HEK293 (cell line): Measurements from ENCODE around the gene LDLRAD4.

ENCODE experiments used
- ATF2 ChIP-seq: fragments of 450-650 bp; formaldehyde crosslinking; IDR thresholded peaks from 2 replicates; pipeline ENCODE4 v1.5.1; 2016; ENCODE audit warnings: missing biosample characterization, missing genetic modification characterization, low read depth
- CTCF ChIP-seq: fragments of 450-650 bp; formaldehyde crosslinking; IDR thresholded peaks from 2 replicates; pipeline ENCODE4 v1.5.1; 2016; ENCODE audit warnings: missing biosample characterization, missing genetic modification characterization
- INSM2 ChIP-seq: fragments of 450-650 bp; formaldehyde crosslinking; IDR thresholded peaks from 2 replicates; pipeline ENCODE4 v1.5.1; 2016; ENCODE audit warnings: missing biosample characterization, missing genetic modification characterization
- REST ChIP-seq: fragments of 450-650 bp; formaldehyde crosslinking; IDR thresholded peaks from 2 replicates; pipeline ENCODE4 v1.5.1; 2016; ENCODE audit warnings: missing biosample characterization, missing genetic modification characterization
- TCF7L2 ChIP-seq: IDR thresholded peaks from 2 replicates; pipeline ENCODE4 v1.6.1; 2011; ENCODE audit warnings: low read depth, mild to moderate bottlenecking, inconsistent platforms, low read length, moderate library complexity, borderline replicate concordance
- ZNF174 ChIP-seq: fragments of 450-650 bp; formaldehyde crosslinking; IDR thresholded peaks from 2 replicates; pipeline ENCODE4 v1.5.0; 2017; ENCODE audit warnings: missing biosample characterization, mild to moderate bottlenecking, missing genetic modification characterization
- ZNF214 ChIP-seq: fragments of 450-650 bp; formaldehyde crosslinking; IDR thresholded peaks from 2 replicates; pipeline ENCODE4 v1.5.1; 2017; ENCODE audit warnings: missing biosample characterization, mild to moderate bottlenecking, missing genetic modification characterization, borderline replicate concordance
- ZNF23 ChIP-seq: fragments of 450-650 bp; formaldehyde crosslinking; IDR thresholded peaks from 2 replicates; pipeline ENCODE4 v1.5.1; 2016; ENCODE audit warnings: missing biosample characterization, missing genetic modification characterization, borderline replicate concordance
- ZSCAN18 ChIP-seq: fragments of 450-650 bp; formaldehyde crosslinking; IDR thresholded peaks from 2 replicates; pipeline ENCODE4 v1.5.1; 2016; ENCODE audit warnings: missing biosample characterization, missing genetic modification characterization

- TF ChIP-seq ZSCAN18 (tag by site-specific recombination) (no peak), REST (no peak), ZNF214 (tag by site-specific recombination) (no peak), ZNF23 (tag by site-specific recombination) (no peak), ATF2 (no peak), CTCF (no peak), ZNF174 (tag by site-specific recombination) (no peak), TCF7L2 (no peak), INSM2 (tag by site-specific recombination) (no peak)
Observed at GRCh38 chr18:13374468-13375301, 156.1 kb downstream of the LDLRAD4 start.
